Measurements from ENCODE around the gene JPH3.

Gene JPH3

DNA sequence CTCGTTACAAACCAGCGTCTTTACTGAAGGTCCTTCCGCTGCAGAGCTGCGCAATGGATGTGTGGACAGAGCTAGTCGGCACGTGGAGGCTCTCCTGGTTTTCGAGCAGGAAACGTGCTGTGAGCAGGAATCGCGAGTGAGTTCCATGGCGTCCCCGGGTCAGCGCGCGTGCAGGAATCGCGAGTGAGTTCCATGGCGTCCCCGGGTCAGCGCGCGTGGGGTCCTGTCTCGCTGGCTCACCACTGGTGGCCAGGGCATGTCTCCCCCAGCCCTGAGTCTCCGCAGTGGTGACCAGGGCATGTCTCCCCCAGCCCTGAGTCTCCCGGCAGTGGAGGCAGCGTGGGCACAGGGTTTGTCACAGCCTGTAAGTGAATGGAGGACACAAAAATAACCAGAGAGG lies 100.8 kb downstream of the JPH3 start:
- DNase-seq (ENCODE audit: low read depth), result no peak
- no peak overlapping the region for H3K4me3 ChIP-seq (replicated peaks; ENCODE audit: low read depth, low read length)
- TF ChIP-seq, protein P1, sequence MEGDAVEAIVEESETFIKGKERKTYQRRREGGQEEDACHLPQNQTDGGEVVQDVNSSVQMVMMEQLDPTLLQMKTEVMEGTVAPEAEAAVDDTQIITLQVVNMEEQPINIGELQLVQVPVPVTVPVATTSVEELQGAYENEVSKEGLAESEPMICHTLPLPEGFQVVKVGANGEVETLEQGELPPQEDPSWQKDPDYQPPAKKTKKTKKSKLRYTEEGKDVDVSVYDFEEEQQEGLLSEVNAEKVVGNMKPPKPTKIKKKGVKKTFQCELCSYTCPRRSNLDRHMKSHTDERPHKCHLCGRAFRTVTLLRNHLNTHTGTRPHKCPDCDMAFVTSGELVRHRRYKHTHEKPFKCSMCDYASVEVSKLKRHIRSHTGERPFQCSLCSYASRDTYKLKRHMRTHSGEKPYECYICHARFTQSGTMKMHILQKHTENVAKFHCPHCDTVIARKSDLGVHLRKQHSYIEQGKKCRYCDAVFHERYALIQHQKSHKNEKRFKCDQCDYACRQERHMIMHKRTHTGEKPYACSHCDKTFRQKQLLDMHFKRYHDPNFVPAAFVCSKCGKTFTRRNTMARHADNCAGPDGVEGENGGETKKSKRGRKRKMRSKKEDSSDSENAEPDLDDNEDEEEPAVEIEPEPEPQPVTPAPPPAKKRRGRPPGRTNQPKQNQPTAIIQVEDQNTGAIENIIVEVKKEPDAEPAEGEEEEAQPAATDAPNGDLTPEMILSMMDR (IDR thresholded peaks at IDR 0.05; ENCODE audit: low read length, missing control alignments), result no peak

DNA sequence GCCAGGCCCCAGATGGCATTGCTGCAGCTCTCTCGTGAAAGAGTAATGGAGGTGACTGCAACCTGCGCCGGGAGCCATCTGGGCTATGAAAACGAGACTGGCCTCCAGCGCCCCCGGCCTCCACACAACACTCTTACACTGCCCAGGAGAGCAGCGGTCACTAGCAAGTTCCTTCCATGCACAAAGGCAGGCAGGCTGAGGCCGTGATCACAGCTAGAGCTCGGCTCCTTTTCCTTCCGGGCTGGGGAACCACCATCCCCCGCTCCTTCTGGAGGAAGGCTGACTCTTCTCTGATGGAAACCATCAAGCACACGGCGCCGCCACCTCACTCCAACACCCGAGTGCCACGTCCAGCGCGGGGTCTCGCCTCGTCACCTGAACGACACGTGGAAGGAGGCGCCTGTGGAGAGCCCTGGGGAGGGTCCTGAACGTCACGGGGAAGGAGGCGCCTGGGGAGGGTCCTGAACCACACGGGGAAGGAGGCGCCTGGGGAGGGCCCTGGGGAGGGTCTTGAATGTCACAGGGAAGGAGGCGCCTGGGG lies 101.6 kb downstream of the JPH3 start:
- DNase-seq (ENCODE audit: low read depth), result no peak
- H3K4me3 ChIP-seq (replicated peaks; ENCODE audit: low read depth, low read length), result no peak overlapping the region

DNA sequence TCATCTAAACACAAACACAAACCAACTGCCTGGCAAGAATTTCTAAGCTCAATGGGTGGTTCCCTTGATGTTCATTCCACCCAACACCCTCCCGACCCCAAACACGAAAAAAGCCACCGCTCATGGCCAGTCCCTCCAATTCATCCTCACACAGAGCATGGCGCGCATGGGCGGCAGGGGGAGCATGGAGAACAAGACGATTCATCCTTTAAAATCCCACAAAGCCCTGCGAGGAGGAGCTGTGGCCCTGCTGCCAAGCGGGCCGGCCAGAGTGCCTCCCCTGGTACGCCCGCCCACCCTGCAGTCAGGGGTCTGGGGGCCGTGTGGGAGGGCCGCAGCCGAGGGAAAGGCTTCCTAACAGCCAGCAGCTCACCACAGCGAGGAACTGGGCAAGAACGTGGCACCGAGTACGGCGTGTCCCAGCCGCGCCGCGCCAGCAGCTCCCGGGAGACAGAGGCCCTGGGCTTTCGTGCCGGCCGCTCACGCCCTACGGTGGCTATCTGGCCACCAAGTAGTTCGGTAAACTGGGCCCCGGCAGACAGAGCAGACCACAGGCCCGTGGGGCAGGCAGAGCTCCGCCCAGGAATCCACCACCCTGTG lies 102.5 kb downstream of the JPH3 start:
- TF ChIP-seq, protein P1 (IDR thresholded peaks at IDR 0.05; ENCODE audit: low read length, missing control alignments), result no peak
- DNase-seq (ENCODE audit: low read depth), result no peak
- H3K4me3 ChIP-seq (replicated peaks; ENCODE audit: low read depth, low read length), result no peak overlapping the region

More for the DNA sequence above, 101.6 kb downstream of the JPH3 start:
- TF ChIP-seq, protein P1 (IDR thresholded peaks at IDR 0.05; ENCODE audit: low read length, missing control alignments), result no peak

DNA sequence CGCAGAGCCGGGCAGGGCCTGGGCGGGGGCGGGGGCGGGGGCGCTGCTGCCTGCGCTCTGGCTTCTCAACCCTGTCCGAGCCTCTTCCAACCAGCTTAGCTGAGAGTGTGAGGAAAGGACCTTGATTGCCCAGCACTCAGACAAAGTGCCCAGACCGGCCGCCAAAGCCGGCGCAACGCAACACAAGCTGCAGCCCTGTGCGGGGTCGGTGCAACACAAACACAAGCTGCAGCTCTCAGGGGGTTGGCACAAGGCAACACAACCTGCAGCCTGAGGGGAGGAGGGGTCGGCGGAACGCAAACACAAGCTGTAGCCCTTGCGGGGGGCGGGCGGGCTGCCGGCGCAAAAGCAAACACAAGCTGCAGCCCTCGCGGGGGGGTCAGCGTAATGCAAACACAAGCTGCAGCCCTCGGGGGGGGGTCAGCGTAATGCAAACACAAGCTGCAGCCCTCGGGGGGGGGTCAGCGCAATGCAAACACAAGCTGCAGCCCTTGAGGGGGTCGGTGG lies 103.5 kb downstream of the JPH3 start:
- TF ChIP-seq, protein P1 (IDR thresholded peaks at IDR 0.05; ENCODE audit: low read length, missing control alignments), result no peak
- no peak for DNase-seq (ENCODE audit: low read depth)
- no peak overlapping the region for H3K4me3 ChIP-seq (replicated peaks; ENCODE audit: low read depth, low read length)

DNA sequence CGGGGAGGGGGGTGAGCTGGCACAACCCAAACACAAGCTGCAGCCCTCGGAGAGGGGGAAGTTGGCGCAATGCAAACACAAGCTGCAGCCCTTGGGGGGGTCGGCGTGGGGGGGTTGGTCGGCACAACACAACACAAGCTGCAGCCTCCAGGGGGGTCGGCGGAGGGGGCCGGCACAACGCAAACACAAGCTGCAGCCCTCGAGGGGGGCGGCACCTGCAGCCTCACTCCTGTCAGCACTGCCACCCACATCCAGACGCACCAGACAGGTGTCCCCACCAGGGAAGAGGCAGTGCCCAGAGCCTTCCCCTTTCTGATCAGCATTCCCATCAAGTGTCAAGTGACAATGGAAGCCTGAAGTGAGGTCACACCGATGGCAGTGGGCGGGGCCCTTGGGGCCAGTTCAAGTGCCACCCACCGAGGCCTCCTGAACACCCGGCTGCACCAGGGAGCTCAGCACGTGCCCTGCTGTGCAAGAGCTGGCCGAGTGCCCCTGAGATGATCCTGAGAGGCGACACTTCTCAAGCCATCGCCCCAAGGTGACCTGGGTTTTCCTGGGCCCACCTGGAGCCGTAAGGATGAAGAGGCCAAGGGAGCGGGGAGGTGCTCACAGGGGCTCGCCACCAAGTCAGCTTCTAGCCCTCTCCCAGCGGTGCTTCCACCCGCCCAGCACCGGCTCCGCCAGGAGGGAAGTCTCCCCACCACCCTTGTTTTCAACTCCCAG lies 104.1 kb downstream of the JPH3 start:
- no peak overlapping the region for H3K4me3 ChIP-seq (replicated peaks; ENCODE audit: low read depth, low read length)
- TF ChIP-seq, protein P1 (IDR thresholded peaks at IDR 0.05; ENCODE audit: low read length, missing control alignments), result no peak
- DNase-seq (ENCODE audit: low read depth), result no peak

DNA sequence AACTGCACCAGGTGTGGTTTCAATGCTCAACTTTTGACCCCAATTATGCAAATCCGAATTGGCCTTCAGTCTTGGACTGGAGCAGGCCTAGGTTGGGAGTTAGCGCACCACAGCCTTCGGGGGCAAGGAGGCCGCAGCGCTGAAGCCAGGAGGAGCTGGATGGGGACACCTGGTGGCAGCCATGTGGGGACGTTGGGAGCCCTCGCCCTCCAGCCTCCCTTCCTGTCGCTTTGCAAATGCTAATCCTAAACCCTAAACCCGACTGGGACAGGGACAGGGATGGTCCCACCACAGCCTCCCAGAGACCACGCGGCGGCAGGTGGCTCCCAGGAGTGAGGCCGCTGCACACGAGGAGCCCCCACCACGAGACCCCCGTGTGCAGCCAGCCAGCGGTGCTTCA lies 104.8 kb downstream of the JPH3 start:
- TF ChIP-seq, protein P1 (IDR thresholded peaks at IDR 0.05; ENCODE audit: low read length, missing control alignments), result no peak
- DNase-seq (ENCODE audit: low read depth), result no peak
- no peak overlapping the region for H3K4me3 ChIP-seq (replicated peaks; ENCODE audit: low read depth, low read length)

Data from fibroblast of pulmonary artery (primary cell).